Breast epithelium (tissue), 4 donors: ENCODE measurements around the gene CMTR2. TPM values are rescaled to one million over a fixed set of nuclear protein-coding genes. Genes with fewer than 3 reads are reported as not detected.
"Not testable (repeated sequence)": the region's sequence is repeated elsewhere in the genome, so short reads cannot be mapped to it uniquely, and the experiment has no call there.

ENCODE experiments used
- DNase-seq, 2 donors: peaks; one replicate each; pipeline ENCODE4 v3.0.0-alpha.2; 2019; ENCODE audit warnings: low spot score in 2 of 2
- H3K27ac ChIP-seq, 2 donors: fragments of 200-600 bp; sonication (generic) in 1 of 2; one replicate each; pipeline ENCODE4 v1.5.1; 2016 to 2019; ENCODE audit warnings: mild to moderate bottlenecking in 1 of 2
- H3K27me3 ChIP-seq, 2 donors: fragments of 200-600 bp; sonication (generic) in 1 of 2; one replicate each; pipeline versions ENCODE4 v1.5.1 to v1.6.0; 2017 to 2019; ENCODE audit warnings: control low read depth in 1 of 2, mild to moderate bottlenecking in 1 of 2
- H3K36me3 ChIP-seq: fragments of 200-600 bp; one replicate; pipeline ENCODE4 v1.5.1; 2019
- H3K4me1 ChIP-seq, 2 donors: fragments of 200-600 bp; sonication (generic); one replicate each; pipeline ENCODE4 v1.5.1; 2016 to 2019; ENCODE audit warnings: control low read depth in 1 of 2
- H3K4me3 ChIP-seq, 3 donors: fragments of 200-600 bp; sonication (generic); 1 replicate in 2 of 3; 2 replicates in 1 of 3; pipeline ENCODE4 v1.5.1; 2016 to 2019; ENCODE audit warnings: mild to moderate bottlenecking in 3 of 3, moderate library complexity in 2 of 3
- H3K9me3 ChIP-seq, 2 donors: fragments of 200-600 bp; sonication (generic) in 1 of 2; one replicate each; pipeline ENCODE4 v1.5.1; 2016 to 2019; ENCODE audit warnings: control low read depth in 1 of 2
- CTCF ChIP-seq, 3 donors: fragments of 450-650 bp; IDR thresholded peaks; one replicate each; pipeline ENCODE4 v1.5.1; 2016 to 2017; ENCODE audit warnings: antibody characterized with exemption in 3 of 3, mild to moderate bottlenecking in 3 of 3, moderate library complexity in 3 of 3
- POLR2A ChIP-seq: fragments of 450-650 bp; IDR thresholded peaks from one replicate; pipeline ENCODE4 v1.6.1; 2016; ENCODE audit warnings: antibody characterized with exemption, mild to moderate bottlenecking, moderate library complexity
- POLR2AphosphoS5 ChIP-seq, 3 donors: sonication (generic); formaldehyde crosslinking; IDR thresholded peaks; one replicate each; pipeline ENCODE4 v1.6.1; 2017; ENCODE audit warnings: antibody characterized with exemption in 3 of 3
- intact Hi-C: fragments of 100-400 bp; cut with DNase I; formaldehyde crosslinking; loops from one replicate; pipeline ENCODE4 v1.15.1; 2023; ENCODE audit warnings: low total_unique reads
- total RNA-seq, 3 donors: library from RNA; depleted of rRNA; stranded (reverse); fragments of >200 nt; gene quantifications; one replicate each; pipeline ENCODE4 v1.1.0, GENCODE V29; 2016

CMTR2 gene
- total RNA-seq, 3 donors from 2014 or later, result 18.1 to 39.7 (median 29.5) TPM

- Histone ChIP-seq H3K9me3 (peaks cover 0 to 4% of the 10 kb centered on the region in 2 donors), H3K4me1 (no peaks in the 10 kb centered on the region), H3K27ac (no peak overlapping the region), H3K27me3 (no peaks in the 10 kb centered on the region), H3K36me3 (no peaks in the 10 kb centered on the region), H3K4me3 (no peak overlapping the region)
- no peak for TF ChIP-seq POLR2A
- intact Hi-C loops, result no loop called here
- DNase-seq, result no peak
Measured at GRCh38 chr16:71328151-71328550, 38.9 kb upstream of the CMTR2 start.

DNA sequence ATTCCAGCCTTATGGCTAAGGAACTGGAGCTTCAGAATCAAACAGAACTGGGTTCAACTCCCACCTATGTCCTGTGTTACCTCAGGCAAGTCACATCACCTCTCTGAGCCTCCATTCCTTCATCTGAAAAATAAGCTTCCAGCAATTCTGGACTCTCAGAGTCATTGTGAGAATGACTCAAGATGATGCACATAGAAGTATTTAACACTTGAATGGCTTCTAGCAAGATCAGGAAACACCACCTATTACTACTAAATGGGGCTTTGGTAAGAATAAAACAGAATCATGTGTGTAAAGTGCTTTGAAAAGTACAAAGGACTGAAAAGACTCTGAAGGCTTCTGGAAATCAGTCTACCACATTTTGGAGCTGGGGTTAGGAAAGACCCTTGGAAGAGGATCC, 38.5 kb upstream of the CMTR2 start:
- H3K4me3 ChIP-seq, result no peak overlapping the region
- H3K4me1 ChIP-seq, result no peaks in the 10 kb centered on the region
- H3K27ac ChIP-seq, result no peak overlapping the region
- no peak for TF ChIP-seq CTCF (IDR thresholded peaks at IDR 0.05)
- no peak for TF ChIP-seq POLR2AphosphoS5 (IDR thresholded peaks at IDR 0.05)
- no peak for TF ChIP-seq POLR2A
- H3K9me3 ChIP-seq, result peaks cover 0 to 4% of the 10 kb centered on the region in 2 donors
- no peaks in the 10 kb centered on the region for H3K36me3 ChIP-seq
- intact Hi-C loops, result no loop called here
- no peak for DNase-seq
- no peaks in the 10 kb centered on the region for H3K27me3 ChIP-seq

- Histone ChIP-seq H3K9me3 (no peaks in the 10 kb centered on the region), H3K4me1 (no peaks in the 10 kb centered on the region), H3K4me3 (no peak overlapping the region), H3K36me3 (no peaks in the 10 kb centered on the region), H3K27ac (no peak overlapping the region), H3K27me3 (no peaks in the 10 kb centered on the region)
- TF ChIP-seq POLR2A (no peak), POLR2AphosphoS5 (IDR thresholded peaks at IDR 0.05) (no peak), CTCF (IDR thresholded peaks at IDR 0.05) (no peak)
- intact Hi-C loops, result no loop called here
- DNase-seq, result no peak
Measured at GRCh38 chr16:71319999-71320398, 30.8 kb upstream of the CMTR2 start.

GRCh38 chr16:71315269-71315668, 26.1 kb upstream of the CMTR2 start:
- TF ChIP-seq POLR2A (no peak), CTCF (IDR thresholded peaks at IDR 0.05) (no peak), POLR2AphosphoS5 (IDR thresholded peaks at IDR 0.05) (no peak)
- no peak overlapping the region for H3K4me3 ChIP-seq
- H3K27me3 ChIP-seq, result no peaks in the 10 kb centered on the region
- intact Hi-C loops, result no loop called here
- no peak overlapping the region for H3K27ac ChIP-seq
- DNase-seq, result no peak
- no peaks in the 10 kb centered on the region for H3K9me3 ChIP-seq
- H3K36me3 ChIP-seq, result no peaks in the 10 kb centered on the region
- H3K4me1 ChIP-seq, result no peaks in the 10 kb centered on the region

- H3K9me3 ChIP-seq, intact Hi-C loops, H3K4me3 ChIP-seq, DNase-seq, H3K27ac ChIP-seq, H3K36me3 ChIP-seq, H3K4me1 ChIP-seq, H3K27me3 ChIP-seq: not testable (repeated sequence)
Measured at GRCh38 chr16:71313591-71313990, 24.4 kb upstream of the CMTR2 start.

- no peak for DNase-seq
- Histone ChIP-seq H3K36me3 (no peaks in the 10 kb centered on the region), H3K27ac (no peak overlapping the region), H3K4me3 (no peak overlapping the region), H3K4me1 (no peaks in the 10 kb centered on the region), H3K9me3 (no peaks in the 10 kb centered on the region), H3K27me3 (no peaks in the 10 kb centered on the region)
- TF ChIP-seq POLR2AphosphoS5 (IDR thresholded peaks at IDR 0.05), result no peak
- TF ChIP-seq POLR2A, result no peak
- peak; percentile 53 to 76 (median 73) for TF ChIP-seq CTCF (IDR thresholded peaks at IDR 0.05)
- intact Hi-C loops, result no loop called here
Measured at GRCh38 chr16:71311553-71312158, 22.5 kb upstream of the CMTR2 start.
